IPS DF 4.7 (cell line): ENCODE measurements around the gene TH.
"Not testable (repeated sequence)": the region's sequence is repeated elsewhere in the genome, so short reads cannot be mapped to it uniquely, and the experiment has no call there.

Experiments
- DNase-seq: peaks from one replicate; pipeline ENCODE4 v3.0.0-alpha.2; 2013; ENCODE audit warnings: low spot score; ENCODE audit errors: extremely low read depth

Gene TH

GRCh38 chr11:2195756-2196088 is 24.1 kb upstream of the TH start:
- DNase-seq: no peak

GRCh38 chr11:2194877-2195755 is 23.5 kb upstream of the TH start:
- DNase-seq: no peak

GRCh38 chr11:2193888-2194595 is 22.4 kb upstream of the TH start:
- DNase-seq: not testable (repeated sequence)

- DNase-seq: no peak
These were observed 21.7 kb upstream of the TH start for GRCh38 chr11:2193099-2193887.

- no peak for DNase-seq
These were observed 20.8 kb upstream of the TH start for GRCh38 chr11:2192435-2192834.

- no peak for DNase-seq
These were observed 20.3 kb upstream of the TH start for GRCh38 chr11:2191883-2192282.

GRCh38 chr11:2190657-2191471 is 19.2 kb upstream of the TH start:
- no peak for DNase-seq

- no peak for DNase-seq
These were observed 18.5 kb upstream of the TH start for GRCh38 chr11:2189938-2190656.

GRCh38 chr11:2188745-2189144 is 17.1 kb upstream of the TH start:
- no peak for DNase-seq

GRCh38 chr11:2187280-2187707 is 15.7 kb upstream of the TH start:
- DNase-seq: no peak

GRCh38 chr11:2186669-2187279 is 15.2 kb upstream of the TH start:
- no peak for DNase-seq

GRCh38 chr11:2185324-2186085 is 13.9 kb upstream of the TH start:
- DNase-seq: no peak

- DNase-seq: no peak
These were observed 11.3 kb upstream of the TH start for GRCh38 chr11:2182692-2183474.

GRCh38 chr11:2182075-2182474 is 10.5 kb upstream of the TH start:
- no peak for DNase-seq

- DNase-seq: no peak
These were observed 9.3 kb upstream of the TH start for GRCh38 chr11:2180789-2181370.

GRCh38 chr11:2180347-2180746 is 8.7 kb upstream of the TH start:
- no peak for DNase-seq

GRCh38 chr11:2179516-2179915 is 7.9 kb upstream of the TH start:
- DNase-seq: no peak

GRCh38 chr11:2178906-2179494 is 7.4 kb upstream of the TH start:
- DNase-seq: no peak
